ENCODE data around the gene ANO4.

ANO4 gene

GRCh38 chr12:100796621-100797020 is 2.0 kb downstream of the ANO4 start:
- TF ChIP-seq PATZ1 (CRISPR knock-in tag; IDR thresholded peaks at IDR 0.05; ENCODE audit: borderline replicate concordance) (no peak), CSDC2 (CRISPR knock-in tag; IDR thresholded peaks at IDR 0.05) (no peak), CREB5 (CRISPR knock-in tag; IDR thresholded peaks at IDR 0.05; ENCODE audit: low read depth) (no peak), ESRRG (CRISPR knock-in tag; IDR thresholded peaks at IDR 0.05) (no peak), RARB (CRISPR knock-in tag; IDR thresholded peaks at IDR 0.05) (no peak), CSRNP3 (CRISPR knock-in tag; IDR thresholded peaks at IDR 0.05) (no peak)
- no peak for ATAC-seq

GRCh38 chr12:100797246-100797645 is 2.7 kb downstream of the ANO4 start:
- ATAC-seq, result no peak
- TF ChIP-seq CSRNP3 (CRISPR knock-in tag; IDR thresholded peaks at IDR 0.05), result no peak

GRCh38 chr12:100797786-100798185 is 3.2 kb downstream of the ANO4 start:
- TF ChIP-seq ISL1 (CRISPR knock-in tag; IDR thresholded peaks at IDR 0.05) (no peak), ZFP3 (CRISPR knock-in tag; IDR thresholded peaks at IDR 0.05) (no peak), POU6F1 (CRISPR knock-in tag; IDR thresholded peaks at IDR 0.05; ENCODE audit: borderline replicate concordance, low read depth) (no peak), RARB (CRISPR knock-in tag; IDR thresholded peaks at IDR 0.05) (no peak), BACH2 (CRISPR knock-in tag; IDR thresholded peaks at IDR 0.05; ENCODE audit: borderline replicate concordance) (no peak), ARNTL (CRISPR knock-in tag; IDR thresholded peaks at IDR 0.05; ENCODE audit: borderline replicate concordance, low read depth) (no peak), ZNF8 (CRISPR knock-in tag; IDR thresholded peaks at IDR 0.05) (no peak), ZFP30 (CRISPR knock-in tag; IDR thresholded peaks at IDR 0.05) (no peak), TOX (CRISPR knock-in tag; IDR thresholded peaks at IDR 0.05; ENCODE audit: borderline replicate concordance) (no peak), SNAI2 (CRISPR knock-in tag; IDR thresholded peaks at IDR 0.05) (no peak), PPARA (CRISPR knock-in tag; IDR thresholded peaks at IDR 0.05; ENCODE audit: borderline replicate concordance) (no peak), ZC3H10 (CRISPR knock-in tag; IDR thresholded peaks at IDR 0.05) (no peak), TSHZ2 (CRISPR knock-in tag; IDR thresholded peaks at IDR 0.05) (no peak), OSR1 (CRISPR knock-in tag; IDR thresholded peaks at IDR 0.05) (no peak), PATZ1 (CRISPR knock-in tag; IDR thresholded peaks at IDR 0.05; ENCODE audit: borderline replicate concordance) (no peak), ESRRG (CRISPR knock-in tag; IDR thresholded peaks at IDR 0.05) (no peak), ZNF565 (CRISPR knock-in tag; conservative IDR thresholded peaks at IDR 0.05; ENCODE audit: low read depth) (no peak)
- ATAC-seq, result no peak
